Endothelial cell of umbilical vein (primary cell): ENCODE results near the gene ARHGDIB. TPM values are rescaled to one million over a fixed set of nuclear protein-coding genes. Genes with fewer than 3 reads are reported as not detected.

Source experiments
- BruUV-seq: library from RNA; stranded (reverse); fragments of 400-500 nt; replicated peaks from 2 replicates; lab custom pipeline; 2021; lab: Mats Ljungman, UMichigan
- CTCF ChIA-PET: fragments of 300-600, 350-600 bp; sonication (Branson Sonifier 250); formaldehyde crosslinking; loops from one replicate; lab custom pipeline; 2021; ENCODE audit warnings: antibody characterized with exemption, inconsistent platforms; lab: Charles Lee
- POLR2A ChIA-PET: fragments of 300-600, 350-600 bp; sonication (Branson Sonifier 250); formaldehyde crosslinking; loops from one replicate; lab custom pipeline; 2021; ENCODE audit warnings: antibody characterized with exemption, inconsistent platforms; lab: Charles Lee
- DNase-seq: peaks from one replicate; pipeline ENCODE4 v3.0.0-alpha.2; 2011; ENCODE audit warnings: low read depth, low spot score
- FAIRE-seq: peaks from 2 replicates; lab custom pipeline; 2011; peaks lifted over from hg19 to GRCh38; lab: Jason Lieb, UNC
- H2AFZ ChIP-seq: 2 replicates; pipeline ENCODE4 v1.6.0; 2012; ENCODE audit warnings: low read depth, low read length, control low read depth, inconsistent platforms
- H3K27ac ChIP-seq: 2 replicates; pipeline ENCODE4 v1.5.1; 2011; ENCODE audit warnings: low read depth, mild to moderate bottlenecking, control low read depth, low read length, moderate library complexity; ENCODE audit not compliant: insufficient read depth
- H3K27me3 ChIP-seq, 2 experiments: 2 replicates each; pipeline versions ENCODE4 v1.6.0 to v1.6.1; 2011; ENCODE audit warnings: low read length in 2 of 2, mixed read lengths in 1 of 2; ENCODE audit not compliant: control insufficient read depth in 2 of 2, insufficient read depth in 2 of 2
- H3K36me3 ChIP-seq, 2 experiments: 2 replicates in 1 of 2; 3 replicates in 1 of 2; pipeline ENCODE4 v1.5.1; 2011; ENCODE audit warnings: low read length in 2 of 2, mild to moderate bottlenecking in 1 of 2, moderate library complexity in 1 of 2; ENCODE audit not compliant: control insufficient read depth in 2 of 2, insufficient read depth in 2 of 2; ENCODE audit errors: extremely low read depth in 1 of 2
- H3K4me1 ChIP-seq: 3 replicates; pipeline ENCODE4 v1.5.1; 2011; ENCODE audit warnings: mild to moderate bottlenecking, low read length; ENCODE audit not compliant: control insufficient read depth, insufficient read depth; ENCODE audit errors: extremely low read depth
- H3K4me2 ChIP-seq: 2 replicates; pipeline ENCODE4 v1.6.1; 2011; ENCODE audit warnings: low read length, control low read depth, mixed read lengths; ENCODE audit not compliant: insufficient read depth
- H3K4me3 ChIP-seq, 3 experiments: fragments of 200-600 bp in 1 of 3; sonication (generic), shearing (Covaris generic) in 1 of 3; replicated peaks in 1 of 3; 2 replicates each; pipeline ENCODE4 v1.5.1; 2011 to 2016; ENCODE audit warnings: control low read depth in 3 of 3, low read length in 3 of 3, mild to moderate bottlenecking in 2 of 3, inconsistent platforms in 1 of 3, low read depth in 1 of 3, moderate library complexity in 1 of 3; ENCODE audit not compliant: insufficient read depth in 1 of 3
- H3K79me2 ChIP-seq: 2 replicates; pipeline ENCODE4 v1.6.0; 2012; ENCODE audit warnings: low read length, inconsistent platforms; ENCODE audit not compliant: control insufficient read depth, insufficient read depth
- H3K9ac ChIP-seq: replicated peaks from 2 replicates; pipeline ENCODE3; 2011; ENCODE audit warnings: low read length, control low read depth; ENCODE audit not compliant: insufficient read depth; ENCODE audit errors: extremely low read depth
- H3K9me1 ChIP-seq: replicated peaks from 3 replicates; pipeline ENCODE4 v1.6.0; 2011; ENCODE audit warnings: mild to moderate bottlenecking, low read length; ENCODE audit not compliant: control insufficient read depth, insufficient read depth; ENCODE audit errors: extremely low read depth
- H3K9me3 ChIP-seq: replicated peaks from 2 replicates; pipeline ENCODE4 v1.5.1; 2012; ENCODE audit warnings: low read length, inconsistent platforms; ENCODE audit not compliant: control insufficient read depth, insufficient read depth
- H4K20me1 ChIP-seq: replicated peaks from 2 replicates; pipeline ENCODE3; 2011; ENCODE audit warnings: mild to moderate bottlenecking, low read length; ENCODE audit not compliant: control insufficient read depth, insufficient read depth; ENCODE audit errors: extremely low read depth
- CTCF ChIP-seq, 2 donors: IDR thresholded peaks; 1 replicate in 1 of 2; 2 replicates in 1 of 2; pipeline ENCODE4 v1.5.1; 2011; ENCODE audit warnings: low read length in 2 of 2, mild to moderate bottlenecking in 2 of 2, moderate library complexity in 2 of 2, control low read depth in 1 of 2, inconsistent platforms in 1 of 2, low read depth in 1 of 2; ENCODE audit not compliant: insufficient read depth in 1 of 2; ENCODE audit errors: extremely low read depth in 1 of 2
- EZH2 ChIP-seq: IDR thresholded peaks from 2 replicates; pipeline ENCODE4 v1.6.1; 2012; ENCODE audit warnings: borderline replicate concordance, low read depth, mild to moderate bottlenecking, moderate library complexity, low read length, inconsistent platforms; ENCODE audit not compliant: severe bottlenecking
- FOS ChIP-seq: IDR thresholded peaks from 2 replicates; pipeline ENCODE4 v1.6.1; 2011; ENCODE audit warnings: mild to moderate bottlenecking, low read length, moderate library complexity, borderline replicate concordance; ENCODE audit not compliant: insufficient read depth
- GATA2 ChIP-seq: IDR thresholded peaks from 2 replicates; pipeline ENCODE4 v1.7.0; 2011; ENCODE audit warnings: low read depth, mild to moderate bottlenecking, moderate library complexity, mixed read lengths, low read length; ENCODE audit not compliant: insufficient read length, insufficient read depth
- JUN ChIP-seq: IDR thresholded peaks from 2 replicates; pipeline ENCODE4 v1.6.1; 2011; ENCODE audit warnings: borderline replicate concordance, low read depth; ENCODE audit not compliant: insufficient read length, insufficient read depth
- MAX ChIP-seq: IDR thresholded peaks from 2 replicates; pipeline ENCODE4 v1.6.1; 2011; ENCODE audit not compliant: insufficient read depth, insufficient read length
- MYC ChIP-seq: IDR thresholded peaks from one replicate; pipeline ENCODE4 v1.6.1; 2011; ENCODE audit warnings: mild to moderate bottlenecking, low read depth, low read length
- POLR2A ChIP-seq: IDR thresholded peaks from 2 replicates; pipeline ENCODE4 v1.6.1; 2012; ENCODE audit warnings: low read depth, mild to moderate bottlenecking, control low read depth, low read length
- POLR2AphosphoS5 ChIP-seq: IDR thresholded peaks from 2 replicates; pipeline ENCODE4 v1.6.1; 2012; ENCODE audit warnings: low read depth, mild to moderate bottlenecking, control low read depth, low read length, moderate library complexity; ENCODE audit not compliant: insufficient read depth
- dilution Hi-C: fragments of 300-500 bp; cut with MboI; formaldehyde crosslinking; loops from one replicate; pipeline ENCODE4 v1.15.0; 2019; ENCODE audit warnings: low sequenced_read_pairs; ENCODE audit not compliant: extremely low pct_ligation_motif_present
- intact Hi-C: fragments of 100-400 bp; cut with micrococcal nuclease; formaldehyde crosslinking; loops from one replicate; pipeline ENCODE4 v1.10.0; 2022
- polyA plus RNA-seq, 4 experiments: library from polyadenylated mRNA; depleted of rRNA in 3 of 4; stranded (reverse) in 3 of 4; unstranded in 1 of 4; fragments of >200 nt; gene quantifications; 2 replicates each; pipeline versions ENCODE4 v1.2.1 to v1.2.3, GENCODE V29; 2011 to 2012; ENCODE audit warnings: missing spikeins in 1 of 4
- total RNA-seq: library from RNA; stranded (reverse); gene quantifications from 2 replicates; pipeline ENCODE4 v1.2.3, GENCODE V29; 2021

Gene ARHGDIB
- total and polyA plus RNA-seq, 2 donors (not counting 3 experiments of a cell fraction or from before 2014, with no cell fraction given), result 483 to 1,200 TPM

GRCh38 chr12:14970473-14970872, 9.1 kb upstream of the ARHGDIB start:
- Histone ChIP-seq H3K9ac (no peak overlapping the region), H3K4me3 (no peak overlapping the region), H3K27me3 (no peaks in the 10 kb centered on the region), H3K9me1 (no peaks in the 10 kb centered on the region), H2AFZ (peak overlapping the region; percentile 17), H3K36me3 (no peaks in the 10 kb centered on the region), H3K79me2 (no peaks in the 10 kb centered on the region), H3K4me1 (no peaks in the 10 kb centered on the region), H3K9me3 (no peaks in the 10 kb centered on the region), H3K4me2 (no peak overlapping the region), H3K27ac (no peak overlapping the region), H4K20me1 (no peaks in the 10 kb centered on the region)
- FAIRE-seq, result no peak
- BruUV-seq, result no TSS peak
- POLR2A ChIA-PET, result no interaction called here
- dilution Hi-C loops, result no loop called here
- CTCF ChIA-PET, result no interaction called here
- no peak for DNase-seq
- TF ChIP-seq GATA2, result no peak
- TF ChIP-seq JUN, result no peak
- TF ChIP-seq POLR2AphosphoS5, result no peak
- no peak for TF ChIP-seq EZH2
- no peak for TF ChIP-seq FOS
- no peak for TF ChIP-seq CTCF (IDR thresholded peaks at IDR 0.05; ENCODE audit: extremely low read depth in 1 of 2, insufficient read depth in 1 of 2, low read depth in 1 of 2, low read length in 2 of 2)
- TF ChIP-seq POLR2A, result no peak
- no peak for TF ChIP-seq MAX
- TF ChIP-seq MYC, result no peak
- intact Hi-C loops, result no loop called here
